RPMI8226 (cell line): ENCODE measurements around the gene ABHD15.
"Not testable (repeated sequence)": the region's sequence is repeated elsewhere in the genome, so short reads cannot be mapped to it uniquely, and the experiment has no call there.

Source experiments
- DNase-seq: peaks from one replicate; pipeline ENCODE4 v3.0.0-alpha.2; 2015

The ABHD15 gene

DNA sequence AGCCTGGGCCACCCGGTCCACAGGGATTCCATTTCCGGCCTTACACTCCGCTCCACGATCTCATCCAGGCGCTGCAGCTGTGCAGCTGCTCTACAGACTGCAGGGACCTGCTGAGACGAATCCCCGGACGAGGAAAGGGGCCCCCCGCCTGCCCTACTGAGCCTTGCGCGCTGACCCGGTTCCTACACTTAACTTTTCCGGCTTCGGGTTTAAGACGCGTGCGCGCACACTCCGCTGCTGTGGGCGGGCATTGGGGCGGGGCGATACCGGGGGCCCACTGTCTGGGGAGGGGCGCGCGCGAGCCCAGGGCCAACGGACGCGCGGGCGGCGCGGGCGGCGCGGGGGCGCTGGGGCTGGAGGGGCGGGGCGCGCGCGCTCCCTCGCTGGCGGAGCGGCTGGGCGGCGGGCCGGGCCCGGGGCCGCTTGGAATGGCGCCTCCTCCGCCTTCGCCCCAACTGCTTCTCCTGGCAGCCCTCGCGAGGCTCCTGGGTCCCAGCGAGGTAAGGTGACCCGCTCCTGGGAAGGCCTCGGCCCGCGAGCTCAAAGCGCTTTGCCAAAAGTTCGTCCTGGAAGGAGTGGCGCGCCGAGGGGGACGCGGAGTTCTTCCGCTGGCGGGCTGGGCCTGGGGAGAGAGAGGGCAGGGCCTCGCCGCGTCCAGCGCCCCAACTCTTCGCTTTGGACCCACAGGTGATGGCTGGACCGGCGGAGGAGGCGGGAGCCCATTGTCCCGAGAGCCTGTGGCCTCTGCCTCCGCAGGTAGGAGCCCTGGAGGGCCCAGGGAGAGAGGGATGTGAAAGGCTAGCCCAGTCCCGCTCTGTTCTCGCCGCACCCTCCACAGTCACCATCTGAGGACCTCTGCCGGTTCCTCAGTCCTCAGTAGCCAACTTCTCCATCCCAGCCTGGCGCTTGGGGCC lies 1.8 kb upstream of the ABHD15 start, which contains the start of gene TP53I13:
TP53I13 (plus strand) TSS at position 371 of the 914 bp plus-strand sequence; CDS start at position 429, 58 bp downstream.
- peak; percentile 93 for DNase-seq

DNA sequence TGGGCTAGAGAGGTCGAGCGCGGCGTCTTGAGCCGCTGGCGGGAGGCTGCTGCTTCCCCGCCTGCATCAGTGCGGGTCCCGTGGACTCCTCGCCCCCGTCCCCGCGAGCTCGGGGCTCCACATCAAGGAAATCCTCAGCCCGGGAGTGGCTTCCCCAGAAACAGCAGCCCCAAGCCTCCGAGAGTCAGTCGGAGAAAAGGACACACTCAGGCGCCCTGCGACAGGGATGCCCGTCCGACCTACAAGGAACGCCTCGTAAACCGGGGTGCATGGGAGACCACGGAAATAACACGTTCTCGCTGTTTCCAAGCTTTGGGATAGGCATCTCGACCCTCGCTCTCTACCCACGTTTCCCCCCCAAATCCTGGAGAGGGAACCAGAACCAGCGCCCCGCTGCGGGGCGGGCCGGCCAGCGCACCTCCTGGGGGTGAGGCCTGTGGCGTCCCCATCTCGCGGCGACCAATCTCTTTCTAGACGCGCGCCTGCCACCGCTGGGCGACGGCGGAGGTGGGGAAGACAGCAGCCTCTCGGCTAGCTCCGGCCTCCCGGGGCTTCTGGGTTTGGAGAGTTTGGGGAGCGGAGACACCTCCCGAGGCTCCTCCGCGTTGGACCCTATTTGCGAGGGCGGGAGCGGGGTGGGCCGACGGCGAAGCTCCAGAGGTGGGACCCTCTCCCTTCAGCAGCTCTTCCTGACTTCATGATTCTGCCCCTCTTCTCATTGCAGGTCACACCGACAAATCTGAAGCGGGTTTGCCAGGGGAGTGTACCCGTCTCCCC lies 905 bp upstream of the ABHD15 start:
- peak; percentile 88 for DNase-seq

GRCh38 chr17:29567304-29567553 lies 392 bp upstream of the ABHD15 start:
- DNase-seq: peak; percentile 54

DNA sequence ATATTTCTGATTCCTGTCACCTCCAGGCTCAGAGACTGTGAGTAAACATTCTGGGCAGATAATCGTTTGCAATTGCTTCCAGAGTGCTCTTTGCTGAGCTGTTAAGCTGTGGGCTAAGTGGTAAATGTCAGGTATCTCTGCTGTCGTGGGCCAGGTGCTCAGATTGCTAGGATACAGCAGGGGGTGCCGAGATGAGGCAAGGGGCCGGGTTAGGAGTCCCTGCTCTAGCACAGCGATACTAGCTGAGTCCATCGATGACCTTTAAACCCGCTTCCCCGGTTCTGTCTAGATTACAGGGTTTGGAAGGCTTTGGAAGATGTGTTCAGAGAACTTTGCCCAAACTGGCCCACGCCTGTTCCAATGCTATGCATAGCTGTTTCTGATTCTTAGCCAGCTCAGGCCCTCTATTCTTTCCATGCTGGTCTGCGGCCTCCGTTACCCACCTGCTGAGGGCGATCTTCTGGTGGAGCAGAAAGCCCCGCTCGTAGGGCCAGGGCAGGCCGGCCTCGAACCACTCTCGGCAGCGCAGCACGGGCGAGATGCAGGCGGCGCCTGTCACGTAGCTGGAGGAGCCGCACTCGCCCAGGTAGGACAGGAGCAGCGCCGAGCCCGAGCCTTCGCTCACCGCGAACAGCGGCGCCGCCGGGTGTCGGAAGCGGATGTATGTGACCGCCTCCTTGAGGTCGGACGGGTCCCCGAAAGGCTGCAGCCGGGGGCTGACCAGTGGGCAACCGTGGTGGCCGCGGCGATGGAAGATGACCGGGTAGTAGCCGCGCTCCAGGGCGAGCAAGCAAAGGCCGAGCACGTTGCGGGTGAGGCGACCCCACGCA lies 979 bp downstream of the ABHD15 start:
- DNase-seq: peak; percentile 78

DNA sequence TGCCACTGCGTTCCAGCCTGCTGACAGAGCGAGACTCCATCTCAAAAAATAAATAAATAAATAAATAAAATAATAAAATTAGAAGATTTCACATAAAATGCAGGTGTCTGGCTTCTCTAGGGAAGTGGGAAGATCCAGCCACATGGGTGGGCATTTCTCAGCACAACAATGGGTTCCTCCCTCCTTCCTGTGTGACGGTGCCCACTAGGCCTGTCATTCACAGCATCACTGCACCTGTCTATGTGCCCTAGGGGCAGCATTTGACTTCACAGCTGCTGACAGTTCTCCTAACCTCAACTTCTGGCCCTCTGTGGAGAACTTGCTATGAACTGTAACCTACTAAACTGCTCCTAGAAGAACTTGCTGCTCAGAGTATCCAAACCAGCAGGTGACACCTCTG lies 3.0 kb downstream of the ABHD15 start:
- DNase-seq: peak; percentile 74

- DNase-seq: no peak
Measured at GRCh38 chr17:29562615-29563014, 4.2 kb downstream of the ABHD15 start.

GRCh38 chr17:29561554-29562517 lies 5.0 kb downstream of the ABHD15 start:
- no peak for DNase-seq

- peak; percentile 85 for DNase-seq
Measured at GRCh38 chr17:29560316-29560715, 6.5 kb downstream of the ABHD15 start.

GRCh38 chr17:29559640-29560039 lies 7.2 kb downstream of the ABHD15 start:
- peak; percentile 68 for DNase-seq

GRCh38 chr17:29558139-29558538 lies 8.7 kb downstream of the ABHD15 start:
- DNase-seq: not testable (repeated sequence)

- DNase-seq: no peak
Measured at GRCh38 chr17:29557739-29558116, 9.1 kb downstream of the ABHD15 start.

- DNase-seq: no peak
Measured at GRCh38 chr17:29557085-29557738, 9.6 kb downstream of the ABHD15 start.

GRCh38 chr17:29555840-29556239 lies 11.0 kb downstream of the ABHD15 start:
- no peak for DNase-seq

- no peak for DNase-seq
Measured at GRCh38 chr17:29549177-29549923, 17.5 kb downstream of the ABHD15 start.

- DNase-seq: no peak
Measured at GRCh38 chr17:29546830-29547229, 20.0 kb downstream of the ABHD15 start.

- no peak for DNase-seq
Measured at GRCh38 chr17:29546085-29546484, 20.8 kb downstream of the ABHD15 start.

GRCh38 chr17:29544066-29544465 lies 22.8 kb downstream of the ABHD15 start:
- DNase-seq: no peak

DNA sequence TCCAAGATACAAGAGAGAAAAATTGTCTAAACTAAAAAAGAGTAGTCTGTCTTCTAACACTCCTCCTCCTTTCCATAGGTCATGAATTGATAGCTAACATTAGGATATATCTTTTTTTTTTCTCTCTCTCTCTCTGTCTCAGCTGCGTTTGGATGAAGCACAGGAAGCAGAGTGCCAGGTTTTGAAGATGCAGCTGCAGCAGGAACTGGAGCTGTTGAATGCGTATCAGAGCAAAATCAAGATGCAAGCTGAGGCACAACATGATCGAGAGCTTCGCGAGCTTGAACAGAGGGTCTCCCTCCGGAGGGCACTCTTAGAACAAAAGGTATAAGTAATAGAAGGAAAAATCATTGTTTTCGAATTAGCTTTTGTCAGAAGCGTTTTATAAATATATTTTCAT lies 32.9 kb downstream of the ABHD15 start:
- no peak for DNase-seq

DNA sequence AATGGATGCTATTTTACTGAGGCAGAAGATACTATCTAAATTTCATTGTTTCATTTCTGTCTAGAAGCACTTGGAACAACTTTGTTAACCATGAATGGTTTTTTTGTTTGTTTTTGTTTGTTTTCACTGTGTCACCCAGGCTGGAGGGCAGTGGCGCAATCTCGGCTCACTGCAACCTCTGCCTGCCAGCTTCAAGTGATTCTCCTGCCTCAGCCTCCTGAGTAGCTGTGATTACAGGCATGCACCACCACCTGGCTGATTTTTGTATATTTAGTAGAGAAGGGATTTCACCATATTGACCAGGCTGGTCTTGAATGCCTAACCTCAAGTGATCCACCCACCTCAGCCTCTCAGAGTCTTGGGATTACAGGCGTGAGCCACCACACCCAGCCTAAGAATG lies 40.5 kb downstream of the ABHD15 start:
- DNase-seq: no peak

- no peak for DNase-seq
Measured at GRCh38 chr17:29524692-29525091, 42.1 kb downstream of the ABHD15 start.

GRCh38 chr17:29518359-29518758 lies 48.5 kb downstream of the ABHD15 start:
- no peak for DNase-seq
